ENCODE results near the gene ATP11B. TPM values are rescaled to one million over a fixed set of nuclear protein-coding genes. Genes with fewer than 3 reads are reported as not detected.
"Not testable (repeated sequence)": the region's sequence is repeated elsewhere in the genome, so short reads cannot be mapped to it uniquely, and the experiment has no call there.

Gene ATP11B
- total RNA-seq, 1 donor from 2014 or later, result 73.2 TPM

DNA sequence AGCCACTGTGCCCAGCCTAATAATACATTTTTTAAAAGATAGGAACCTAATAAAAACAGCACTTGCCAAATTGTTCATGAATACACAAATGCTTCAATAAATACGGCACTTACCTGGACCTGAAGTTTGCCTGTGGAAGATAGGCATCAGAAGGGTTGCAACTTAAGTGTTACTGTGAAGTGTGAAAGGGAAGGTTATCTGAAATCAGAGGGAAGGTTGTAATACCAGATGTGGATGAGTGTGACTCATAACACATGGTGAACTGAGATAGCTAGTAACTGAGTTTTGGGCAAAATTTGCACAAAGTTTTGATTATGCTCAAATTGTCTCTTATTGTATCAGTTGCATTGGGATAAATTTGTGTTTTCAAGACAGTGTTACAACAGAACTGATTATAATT is 68.0 kb downstream of the ATP11B start:
- H3K4me1 Mint-ChIP-seq (ENCODE audit: low read depth), result no peaks in the 10 kb centered on the region
- no peak overlapping the region for H3K4me3 Mint-ChIP-seq (ENCODE audit: unreplicated experiment)
- TF ChIP-seq, protein P1, sequence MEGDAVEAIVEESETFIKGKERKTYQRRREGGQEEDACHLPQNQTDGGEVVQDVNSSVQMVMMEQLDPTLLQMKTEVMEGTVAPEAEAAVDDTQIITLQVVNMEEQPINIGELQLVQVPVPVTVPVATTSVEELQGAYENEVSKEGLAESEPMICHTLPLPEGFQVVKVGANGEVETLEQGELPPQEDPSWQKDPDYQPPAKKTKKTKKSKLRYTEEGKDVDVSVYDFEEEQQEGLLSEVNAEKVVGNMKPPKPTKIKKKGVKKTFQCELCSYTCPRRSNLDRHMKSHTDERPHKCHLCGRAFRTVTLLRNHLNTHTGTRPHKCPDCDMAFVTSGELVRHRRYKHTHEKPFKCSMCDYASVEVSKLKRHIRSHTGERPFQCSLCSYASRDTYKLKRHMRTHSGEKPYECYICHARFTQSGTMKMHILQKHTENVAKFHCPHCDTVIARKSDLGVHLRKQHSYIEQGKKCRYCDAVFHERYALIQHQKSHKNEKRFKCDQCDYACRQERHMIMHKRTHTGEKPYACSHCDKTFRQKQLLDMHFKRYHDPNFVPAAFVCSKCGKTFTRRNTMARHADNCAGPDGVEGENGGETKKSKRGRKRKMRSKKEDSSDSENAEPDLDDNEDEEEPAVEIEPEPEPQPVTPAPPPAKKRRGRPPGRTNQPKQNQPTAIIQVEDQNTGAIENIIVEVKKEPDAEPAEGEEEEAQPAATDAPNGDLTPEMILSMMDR (IDR thresholded peaks at IDR 0.05), result no peak
- no peak for DNase-seq (ENCODE audit: low spot score)
- H3K36me3 Mint-ChIP-seq (ENCODE audit: low read depth), result peaks cover 14% of the 10 kb centered on the region
- no peaks in the 10 kb centered on the region for H3K9me3 Mint-ChIP-seq (ENCODE audit: low read depth)
- no peaks in the 10 kb centered on the region for H3K27me3 Mint-ChIP-seq (ENCODE audit: low read depth)
- H3K27ac Mint-ChIP-seq (ENCODE audit: unreplicated experiment), result no peak overlapping the region

GRCh38 chr3:182862159-182862860 is 69.0 kb downstream of the ATP11B start:
- no peaks in the 10 kb centered on the region for H3K4me1 Mint-ChIP-seq (ENCODE audit: low read depth)
- H3K36me3 Mint-ChIP-seq (ENCODE audit: low read depth), result peaks cover 16% of the 10 kb centered on the region
- no peaks in the 10 kb centered on the region for H3K27me3 Mint-ChIP-seq (ENCODE audit: low read depth)
- TF ChIP-seq, protein P1 (IDR thresholded peaks at IDR 0.05), result no peak
- no peak overlapping the region for H3K4me3 Mint-ChIP-seq (ENCODE audit: unreplicated experiment)
- no peak for DNase-seq (ENCODE audit: low spot score)
- no peak overlapping the region for H3K27ac Mint-ChIP-seq (ENCODE audit: unreplicated experiment)
- no peaks in the 10 kb centered on the region for H3K9me3 Mint-ChIP-seq (ENCODE audit: low read depth)

DNA sequence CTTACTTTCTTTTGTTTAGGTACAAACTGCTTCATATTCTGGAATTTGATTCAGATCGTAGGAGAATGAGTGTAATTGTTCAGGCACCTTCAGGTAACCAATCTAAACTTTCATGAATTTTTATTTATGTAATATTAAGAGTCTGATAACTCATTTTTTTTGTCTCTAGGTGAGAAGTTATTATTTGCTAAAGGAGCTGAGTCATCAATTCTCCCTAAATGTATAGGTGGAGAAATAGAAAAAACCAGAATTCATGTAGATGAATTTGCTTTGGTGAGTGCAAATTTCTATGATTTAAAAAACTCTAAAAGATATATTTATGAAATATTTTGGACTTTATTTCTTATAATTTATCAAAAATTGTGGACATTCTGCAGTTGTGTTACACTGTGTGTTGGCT is 75.8 kb downstream of the ATP11B start:
- Mint-ChIP-seq H3K4me1 (ENCODE audit: low read depth) (peaks cover 4% of the 10 kb centered on the region), H3K27me3 (ENCODE audit: low read depth) (no peaks in the 10 kb centered on the region), H3K4me3 (ENCODE audit: unreplicated experiment) (no peak overlapping the region), H3K27ac (ENCODE audit: unreplicated experiment) (no peak overlapping the region), H3K9me3 (ENCODE audit: low read depth) (no peaks in the 10 kb centered on the region), H3K36me3 (ENCODE audit: low read depth) (peaks cover 30% of the 10 kb centered on the region)
- TF ChIP-seq, protein P1 (IDR thresholded peaks at IDR 0.05), result no peak
- no peak for DNase-seq (ENCODE audit: low spot score)

- H3K27ac Mint-ChIP-seq (ENCODE audit: unreplicated experiment); DNase-seq (ENCODE audit: low spot score); H3K4me1 Mint-ChIP-seq (ENCODE audit: low read depth); H3K4me3 Mint-ChIP-seq (ENCODE audit: unreplicated experiment); H3K9me3 Mint-ChIP-seq (ENCODE audit: low read depth); H3K27me3 Mint-ChIP-seq (ENCODE audit: low read depth): not testable (repeated sequence)
- peaks cover 33% of the 10 kb centered on the region for H3K36me3 Mint-ChIP-seq (ENCODE audit: low read depth)
Observed at GRCh38 chr3:182870917-182871316, 77.6 kb downstream of the ATP11B start.

GRCh38 chr3:182879031-182879611 is 85.8 kb downstream of the ATP11B start:
- no peak for DNase-seq (ENCODE audit: low spot score)
- Mint-ChIP-seq H3K4me3 (ENCODE audit: unreplicated experiment) (no peak overlapping the region), H3K27me3 (ENCODE audit: low read depth) (no peaks in the 10 kb centered on the region), H3K4me1 (ENCODE audit: low read depth) (no peaks in the 10 kb centered on the region), H3K27ac (ENCODE audit: unreplicated experiment) (no peak overlapping the region), H3K36me3 (ENCODE audit: low read depth) (peaks cover 4% of the 10 kb centered on the region), H3K9me3 (ENCODE audit: low read depth) (no peaks in the 10 kb centered on the region)
- TF ChIP-seq, protein P1 (IDR thresholded peaks at IDR 0.05), result no peak

DNA sequence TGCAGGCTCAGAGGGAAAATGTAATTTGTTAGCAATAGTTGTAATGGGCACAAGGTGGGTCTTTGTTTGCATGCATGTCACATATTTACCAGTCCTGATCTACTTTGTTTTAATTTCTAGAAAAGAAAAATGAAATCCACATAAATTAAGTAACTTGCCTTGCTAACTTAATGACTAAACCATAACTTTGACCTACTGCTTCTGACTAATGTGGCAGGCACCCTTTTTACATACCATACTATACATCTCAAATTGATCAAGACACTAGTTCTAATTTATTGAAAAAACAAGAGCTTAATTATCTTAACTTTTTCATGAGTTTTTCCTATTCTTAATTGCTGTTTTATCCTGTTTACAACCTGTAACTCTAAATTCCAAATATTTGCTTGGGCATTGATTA is 93.2 kb downstream of the ATP11B start:
- Mint-ChIP-seq H3K36me3 (ENCODE audit: low read depth) (peaks cover 6% of the 10 kb centered on the region), H3K27ac (ENCODE audit: unreplicated experiment) (no peak overlapping the region), H3K27me3 (ENCODE audit: low read depth) (no peaks in the 10 kb centered on the region), H3K9me3 (ENCODE audit: low read depth) (no peaks in the 10 kb centered on the region), H3K4me1 (ENCODE audit: low read depth) (no peaks in the 10 kb centered on the region), H3K4me3 (ENCODE audit: unreplicated experiment) (no peak overlapping the region)
- DNase-seq (ENCODE audit: low spot score), result no peak
- TF ChIP-seq, protein P1 (IDR thresholded peaks at IDR 0.05), result no peak
